Stimulated activated CD4-positive, alpha-beta T cell treated with anti-CD3 and anti-CD28 coated beads, Interleukin-12 subunit alpha, Interleukin-12 subunit beta, amount 100 ng/mL, for 4 hours (primary cell): ENCODE data around the gene FBRSL1.

Experiments used
- DNase-seq: peaks from one replicate; pipeline ENCODE4 v3.0.0-alpha.2; 2020

The FBRSL1 gene

DNA sequence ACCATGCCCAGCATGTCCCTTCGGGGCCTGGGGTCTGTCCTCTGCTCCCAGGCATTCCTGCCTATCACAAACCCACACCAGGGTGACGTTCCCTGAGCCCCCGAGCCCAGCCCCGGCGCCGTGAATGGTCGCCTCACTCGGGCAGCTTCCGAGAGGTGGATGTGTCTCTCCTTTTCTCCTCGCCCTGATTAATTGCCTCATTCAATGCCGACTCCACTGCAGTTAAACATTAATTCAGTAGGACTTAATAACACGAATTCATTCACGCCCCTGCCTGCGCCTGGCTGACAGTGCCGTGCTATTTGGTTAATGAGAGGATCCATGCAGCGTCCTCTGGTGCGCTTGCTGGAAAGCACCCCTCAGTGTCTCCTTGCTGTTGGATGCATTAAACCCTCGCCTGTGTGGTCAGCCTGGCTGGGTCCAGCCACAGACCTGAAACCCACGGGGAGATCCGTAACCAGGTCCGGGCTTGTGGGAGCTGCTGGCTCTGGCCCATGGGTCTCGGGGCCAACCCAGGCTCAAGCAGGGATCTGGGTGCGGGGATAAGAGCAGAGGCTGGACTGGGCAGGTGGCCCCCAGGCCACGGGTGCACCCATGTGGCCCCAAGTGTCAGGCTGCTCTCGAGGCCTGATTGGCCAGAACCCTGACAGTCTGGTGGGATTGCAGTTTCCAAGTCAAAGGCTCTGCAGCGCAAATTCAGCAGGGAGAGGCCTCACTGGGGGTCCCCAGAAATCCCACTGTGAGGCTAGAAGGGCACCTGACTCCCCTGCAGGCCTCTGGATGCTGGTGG lies 55.4 kb downstream of the FBRSL1 start:
- no peak for DNase-seq

DNA sequence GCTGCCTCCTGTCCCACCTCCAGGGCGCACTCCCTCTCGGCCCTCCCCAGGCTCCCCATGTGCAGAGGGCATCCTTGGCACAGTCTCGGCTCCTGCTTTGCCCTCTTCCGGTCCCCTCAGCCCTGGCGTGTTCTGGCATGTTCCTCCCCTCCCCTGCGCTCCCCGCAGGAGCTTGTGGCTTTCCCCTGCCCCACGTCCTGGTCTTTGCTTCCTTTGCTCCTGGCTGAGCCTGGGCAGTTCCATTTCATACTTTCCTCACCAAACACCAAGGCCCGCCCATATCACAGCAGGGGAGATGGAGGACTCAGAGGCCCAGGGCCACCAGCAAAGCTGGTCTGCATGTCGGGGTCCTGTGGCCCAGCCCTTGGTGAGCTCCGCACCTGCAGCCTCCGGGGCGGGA lies 56.0 kb downstream of the FBRSL1 start:
- DNase-seq: no peak

DNA sequence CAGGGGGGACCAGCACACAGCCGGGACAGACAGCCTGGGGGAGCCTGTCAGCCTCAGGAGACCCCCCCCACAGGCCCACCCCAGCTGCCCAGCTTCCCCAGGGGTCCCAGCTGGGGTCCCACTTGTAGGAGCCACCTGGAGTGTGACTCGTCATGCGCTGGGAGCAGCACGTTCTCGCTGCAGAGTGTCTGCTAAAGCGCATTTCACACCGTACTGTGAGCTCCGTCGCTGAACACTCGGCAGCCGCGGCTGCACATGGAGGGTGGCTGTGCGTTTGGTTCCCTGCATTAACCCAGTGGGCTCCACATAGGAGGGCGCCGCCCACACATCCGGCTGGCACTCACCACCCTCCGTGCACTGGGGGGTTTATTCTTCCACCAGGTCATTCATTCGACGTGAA lies 56.7 kb downstream of the FBRSL1 start:
- no peak for DNase-seq

DNA sequence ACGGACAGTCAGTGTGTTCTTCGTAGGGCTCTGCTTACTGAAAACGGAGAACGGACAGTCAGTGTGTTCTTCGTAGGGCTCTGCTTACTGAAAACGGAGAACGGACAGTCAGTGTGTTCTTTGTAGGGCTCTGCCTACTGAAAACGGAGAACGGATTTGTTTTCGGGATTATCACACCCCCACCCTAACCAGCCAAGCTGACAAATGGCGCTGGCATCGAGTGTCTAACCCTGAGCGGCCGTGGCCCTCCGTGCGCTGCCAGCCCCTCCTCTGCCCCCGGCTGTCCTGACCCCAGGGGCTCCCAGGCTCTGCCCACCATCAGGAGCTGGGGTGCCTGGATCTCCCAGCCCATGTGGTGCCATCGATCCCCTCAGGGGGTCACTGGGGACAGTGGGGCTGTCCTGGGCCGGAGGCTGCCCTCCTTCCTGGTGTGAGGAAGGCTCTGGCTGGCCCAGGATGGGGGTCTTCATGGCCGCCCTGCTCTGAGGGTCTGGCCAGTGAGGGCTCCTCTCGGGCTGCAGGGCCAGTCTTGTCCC lies 57.3 kb downstream of the FBRSL1 start:
- no peak for DNase-seq

DNA sequence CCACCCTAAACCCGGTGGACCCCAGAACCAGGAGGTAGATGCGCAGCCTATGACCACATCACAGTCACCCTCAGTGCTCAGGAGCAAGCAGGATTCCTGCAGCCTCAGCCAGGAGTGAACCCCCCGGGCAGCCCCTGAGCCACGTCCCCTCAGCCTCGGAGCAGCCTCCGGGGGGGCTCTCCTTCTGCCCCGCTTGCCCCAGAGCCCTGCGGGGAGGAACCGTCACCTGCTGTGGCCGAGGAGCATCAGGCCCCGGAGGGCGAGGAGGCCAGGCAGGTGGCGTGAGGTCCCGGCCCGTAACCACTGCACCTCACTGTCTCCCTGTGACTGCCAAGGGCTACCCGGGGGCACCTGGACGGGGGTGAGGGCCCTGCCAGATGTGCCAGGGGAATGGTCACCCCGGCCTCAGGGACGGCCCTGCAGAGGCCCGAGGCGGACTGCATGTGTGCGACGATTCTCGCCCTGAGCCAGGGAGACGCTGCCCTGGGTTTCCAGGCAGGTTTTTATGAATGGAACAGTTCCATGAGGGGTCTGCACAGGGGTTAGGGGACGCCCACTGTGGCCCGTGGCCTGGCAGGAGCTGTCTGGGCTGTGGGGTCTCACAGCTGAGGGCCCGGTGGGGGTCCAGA lies 58.6 kb downstream of the FBRSL1 start:
- no peak for DNase-seq

DNA sequence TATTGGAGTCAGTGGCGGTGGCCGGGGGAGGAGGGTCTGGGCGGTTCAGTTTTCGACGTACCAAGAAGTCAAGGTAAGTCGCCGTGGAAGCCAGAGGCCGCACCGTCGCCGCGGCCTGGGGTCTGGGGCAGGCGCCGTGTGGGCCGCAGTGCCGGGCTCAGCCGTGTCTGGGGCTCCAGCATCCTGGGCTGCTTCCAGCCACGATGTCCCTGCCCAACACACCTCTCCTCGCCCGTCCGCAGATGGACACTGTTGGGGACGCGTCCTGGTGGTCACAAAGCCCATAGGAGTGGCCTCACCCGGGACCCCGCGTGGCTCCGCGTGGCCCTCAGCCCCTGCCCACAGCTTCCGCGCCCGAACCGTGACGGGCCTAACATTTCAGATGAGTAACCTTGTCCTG lies 59.1 kb downstream of the FBRSL1 start:
- DNase-seq: no peak

DNA sequence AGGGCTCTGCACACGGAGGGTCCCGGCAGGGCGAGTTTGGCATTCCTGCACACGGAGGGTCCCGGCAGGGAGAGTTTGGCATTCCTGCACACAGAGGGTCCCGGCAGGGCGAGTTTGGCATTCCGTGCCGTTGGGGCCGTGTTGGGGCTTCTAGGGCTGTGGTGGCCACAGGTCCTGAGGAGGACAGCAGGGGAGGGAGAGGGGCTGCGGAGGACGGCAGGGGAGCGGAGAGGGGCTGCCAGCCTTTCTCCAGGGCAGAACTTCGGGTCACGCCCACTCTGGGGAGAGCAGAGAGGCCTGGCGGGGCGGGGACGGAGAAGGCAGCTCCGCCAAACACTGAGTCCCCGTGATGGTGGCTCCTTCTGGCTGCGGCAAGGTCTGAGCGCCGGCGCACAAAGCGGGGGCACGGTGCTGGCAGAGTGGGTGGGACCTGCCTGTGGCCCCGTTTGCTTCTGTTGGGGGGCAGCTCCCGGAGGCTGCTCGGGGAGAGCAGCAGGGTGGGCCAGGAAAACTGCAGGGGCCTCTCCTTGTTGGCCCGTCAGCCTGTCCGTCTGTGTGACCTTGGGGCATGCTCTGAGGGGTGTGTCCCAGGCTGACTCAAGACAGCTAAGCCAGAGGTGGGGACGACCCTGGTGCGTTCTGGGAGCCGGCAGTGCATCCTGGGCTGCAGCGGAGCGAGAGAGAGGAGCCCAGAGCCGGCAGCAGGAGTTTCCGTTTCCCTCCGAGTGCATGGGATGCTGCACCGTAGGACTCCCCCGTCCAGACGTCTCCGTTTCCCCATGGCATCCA lies 60.3 kb downstream of the FBRSL1 start:
- DNase-seq: no peak

DNA sequence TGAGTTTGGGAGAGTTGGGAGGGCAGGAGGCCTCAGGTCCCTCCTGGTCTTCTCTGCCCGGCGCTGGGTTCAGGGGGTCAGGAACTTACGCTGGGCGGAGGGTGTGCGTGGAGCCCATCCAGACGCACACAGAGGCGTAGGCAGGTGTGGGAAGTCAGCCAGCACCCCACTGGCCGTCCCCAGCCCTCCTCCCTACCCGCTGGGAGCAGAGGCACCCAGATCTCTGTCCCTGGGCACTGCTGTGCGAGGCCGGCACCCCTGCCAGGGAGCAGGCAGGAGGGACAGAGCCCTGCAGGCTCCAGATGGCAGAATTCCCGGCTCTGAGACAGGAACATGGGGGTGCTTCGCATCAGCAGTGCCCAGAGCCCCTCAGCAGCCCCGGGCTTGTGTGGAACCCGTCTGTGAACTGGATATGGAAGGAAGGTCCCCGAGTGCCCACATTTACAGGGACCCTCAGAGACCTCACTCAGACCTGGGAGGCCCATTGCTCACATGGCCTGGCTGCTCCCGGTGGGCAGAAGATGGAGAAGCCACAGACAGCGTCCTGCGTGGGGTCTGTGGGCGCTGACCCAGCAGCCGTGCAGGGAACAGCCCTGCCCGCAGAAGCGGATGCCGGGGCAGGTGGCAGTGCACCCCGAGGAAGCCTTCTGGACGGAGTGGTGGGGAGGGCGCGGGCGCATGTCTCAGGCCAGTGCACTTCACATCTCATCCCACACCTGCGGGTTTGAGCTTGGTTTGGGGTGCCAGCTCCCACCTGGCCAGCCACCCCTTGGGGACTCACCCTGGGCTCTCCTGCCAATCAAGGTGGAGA lies 61.1 kb downstream of the FBRSL1 start:
- DNase-seq: no peak

DNA sequence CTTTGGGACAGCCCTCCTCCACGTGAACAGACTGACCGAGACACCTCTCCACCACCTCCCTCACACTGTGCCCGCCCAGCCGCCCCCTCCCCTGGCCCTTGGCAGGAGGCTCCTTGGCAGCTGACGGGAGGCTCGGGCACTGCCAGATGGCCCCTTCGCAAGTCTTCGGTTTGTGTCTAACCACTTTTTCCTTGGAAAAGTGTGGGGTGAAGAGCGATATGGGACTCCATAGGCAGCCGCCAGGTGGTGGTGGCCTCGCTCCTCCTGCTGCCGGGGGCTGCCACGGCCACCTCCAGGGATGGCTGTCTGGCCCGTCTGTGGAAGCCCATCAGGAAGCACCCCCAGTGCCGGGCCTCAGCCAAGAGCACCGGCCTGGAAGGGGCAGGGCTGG lies 61.7 kb downstream of the FBRSL1 start:
- no peak for DNase-seq

DNA sequence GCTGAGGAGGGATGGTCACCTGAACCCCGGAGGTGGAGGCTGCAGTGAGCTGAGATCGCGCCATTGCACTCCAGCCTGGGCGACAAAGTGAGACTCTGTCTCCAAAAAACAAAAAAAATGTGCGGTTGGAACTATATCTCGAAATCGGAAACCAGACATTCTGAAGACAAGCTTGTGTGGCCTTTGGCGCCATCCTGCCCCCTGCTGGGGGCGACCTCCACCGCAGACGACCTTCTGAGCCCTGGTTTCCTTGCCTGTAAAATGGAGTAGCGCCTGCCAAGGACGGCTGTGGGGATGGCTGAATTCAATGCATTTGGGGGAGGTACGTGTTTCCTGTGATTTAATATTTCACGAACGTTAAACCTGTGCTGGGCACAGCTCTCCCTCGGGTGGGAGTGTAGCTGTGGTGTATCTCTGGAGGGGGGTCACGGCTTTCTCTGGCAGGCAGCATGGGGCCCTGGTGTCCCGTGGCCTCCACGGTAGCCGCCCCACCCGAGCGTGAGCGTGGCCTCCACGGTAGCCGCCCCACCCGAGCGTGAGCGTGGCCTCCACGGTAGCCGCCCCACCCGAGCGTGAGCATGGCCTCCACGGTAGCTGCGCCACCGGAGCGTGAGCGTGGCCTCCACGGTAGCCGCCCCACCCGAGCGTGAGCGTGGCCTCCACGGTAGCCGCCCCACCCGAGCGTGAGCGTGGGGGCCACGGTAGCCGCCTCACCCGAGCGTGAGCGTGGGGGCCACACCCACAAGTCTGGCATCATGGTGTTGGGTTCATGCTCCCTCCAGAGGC lies 65.1 kb downstream of the FBRSL1 start:
- no peak for DNase-seq

DNA sequence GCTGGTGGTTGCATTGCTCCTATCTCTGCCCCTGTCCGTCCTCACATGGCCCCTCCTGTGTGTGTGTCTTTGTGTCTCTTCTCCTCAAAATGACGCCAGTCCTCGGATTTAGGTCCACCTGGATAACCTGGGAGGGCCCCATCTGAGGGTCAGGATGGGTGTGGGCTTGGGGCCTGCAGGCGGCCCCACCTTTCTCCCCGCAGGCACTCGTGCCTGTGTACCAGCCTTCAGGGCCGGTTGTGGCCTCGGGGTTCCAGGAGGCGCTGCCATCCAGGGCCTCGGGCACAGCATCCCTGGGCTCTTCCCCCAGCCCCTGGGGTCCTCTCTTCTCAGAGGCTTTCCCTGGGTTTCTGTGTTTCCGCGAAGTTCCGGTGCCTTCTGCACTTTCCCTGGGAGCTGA lies 65.7 kb downstream of the FBRSL1 start:
- no peak for DNase-seq

DNA sequence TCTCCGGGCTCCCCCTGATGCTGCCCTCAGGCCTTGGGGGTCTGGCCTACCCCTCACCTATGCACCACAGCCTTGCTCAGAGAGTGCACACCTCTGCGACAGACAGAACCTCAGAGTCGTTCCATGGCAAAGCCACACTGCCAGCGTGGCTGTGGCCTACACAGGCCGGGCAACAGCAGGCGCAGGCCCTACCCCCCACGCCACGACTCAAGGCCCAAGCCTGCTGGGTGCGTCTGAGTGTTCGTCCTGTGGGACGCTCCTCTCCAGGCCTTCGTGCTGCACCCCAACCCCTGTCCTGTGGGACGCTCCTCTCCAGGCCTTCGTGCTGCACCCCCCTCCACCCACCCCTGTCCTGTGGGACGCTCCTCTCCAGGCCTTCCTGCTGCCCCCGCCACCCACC lies 66.3 kb downstream of the FBRSL1 start:
- DNase-seq: no peak

DNA sequence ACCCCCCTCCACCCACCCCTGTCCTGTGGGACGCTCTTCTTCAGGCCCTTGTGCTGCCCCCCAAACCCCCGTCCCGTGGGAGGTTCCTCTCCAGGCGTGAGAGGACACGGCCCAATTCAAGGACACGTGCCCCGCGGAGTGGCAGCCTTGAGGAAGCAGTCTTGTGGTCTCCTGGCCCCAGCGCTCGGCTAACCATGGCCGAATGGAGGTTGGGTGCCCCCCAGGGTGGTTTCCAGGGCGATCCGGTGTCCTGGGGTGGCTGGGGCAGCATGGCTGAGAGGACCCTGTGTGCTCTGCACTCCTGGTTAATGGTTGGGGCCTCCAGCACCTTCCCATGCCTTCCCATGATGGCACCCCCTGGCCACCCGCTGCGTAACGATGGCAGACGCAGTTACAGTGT lies 66.8 kb downstream of the FBRSL1 start:
- no peak for DNase-seq

DNA sequence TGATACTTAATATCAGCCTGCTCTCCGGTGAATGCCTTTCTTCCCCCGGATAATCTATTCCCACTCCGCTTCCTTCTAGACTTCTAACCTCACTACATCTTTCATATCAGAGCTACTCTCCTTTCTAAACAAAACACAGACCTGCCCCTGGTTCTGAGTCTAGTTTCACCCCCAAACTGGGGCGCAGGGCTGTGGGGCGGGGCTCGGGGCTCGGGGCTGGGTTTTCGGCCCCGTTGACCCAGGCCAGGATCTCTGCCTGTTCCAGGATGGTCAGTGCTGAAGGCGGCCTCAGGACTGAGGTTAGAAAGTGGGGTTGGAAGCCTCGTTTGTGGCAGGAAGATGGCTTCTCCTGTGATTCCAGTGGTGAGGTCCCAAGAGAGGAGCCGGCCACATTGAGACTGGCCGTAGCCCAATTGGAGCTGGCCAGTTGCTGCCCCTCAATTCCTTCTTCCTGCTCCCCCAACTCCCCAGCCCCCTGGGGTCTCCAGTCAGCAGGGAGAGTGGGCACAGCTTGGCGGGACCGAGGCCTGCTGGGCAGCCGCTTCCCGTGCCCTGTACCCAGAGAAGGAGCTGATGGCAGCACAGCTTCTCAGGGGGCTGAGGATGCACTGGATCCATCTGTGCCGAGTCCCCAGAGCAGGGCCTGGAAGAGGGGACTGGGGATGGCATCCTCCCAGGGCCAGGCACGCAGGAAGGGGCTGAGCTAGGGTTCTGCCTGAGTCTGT lies 67.5 kb downstream of the FBRSL1 start:
- no peak for DNase-seq

DNA sequence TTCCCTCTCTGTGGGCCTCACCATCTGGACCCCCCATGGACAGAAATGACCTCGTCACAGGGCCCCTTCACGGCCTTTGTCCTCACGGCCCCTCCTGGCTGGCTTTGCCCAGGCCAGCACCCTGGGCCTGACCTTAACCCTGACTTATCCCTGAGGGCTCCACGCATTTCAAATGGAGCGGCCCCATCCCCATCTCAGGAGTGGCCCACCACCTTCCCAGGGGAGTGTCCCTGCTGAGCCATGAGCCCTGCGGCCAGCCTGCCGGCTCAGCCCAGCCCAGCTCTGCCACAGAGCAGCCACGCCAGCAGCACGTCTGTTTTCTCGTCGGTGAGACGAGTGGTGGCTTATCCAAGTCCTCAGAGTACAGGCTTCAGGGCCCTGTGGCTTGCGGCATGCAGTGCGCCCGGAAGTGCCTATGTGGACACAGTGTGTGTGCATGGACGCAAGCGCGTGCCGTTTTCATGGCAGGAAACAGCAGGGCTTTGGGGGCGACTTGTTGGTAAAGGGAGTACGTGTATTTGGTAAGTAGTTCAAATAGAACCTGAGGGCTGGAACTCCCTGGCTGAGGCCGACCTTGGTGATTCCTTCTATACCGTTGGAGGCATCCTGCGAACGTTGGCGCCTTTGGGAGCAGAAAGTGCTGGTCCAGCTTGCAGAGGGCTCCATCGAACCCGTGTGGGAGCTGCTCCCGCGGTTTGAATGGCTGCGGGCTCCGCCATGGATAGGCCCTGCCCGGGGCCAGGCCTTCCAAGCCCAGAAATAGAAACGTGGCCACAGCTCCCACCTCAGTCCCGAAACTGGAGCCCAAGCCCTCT lies 68.3 kb downstream of the FBRSL1 start:
- no peak for DNase-seq

DNA sequence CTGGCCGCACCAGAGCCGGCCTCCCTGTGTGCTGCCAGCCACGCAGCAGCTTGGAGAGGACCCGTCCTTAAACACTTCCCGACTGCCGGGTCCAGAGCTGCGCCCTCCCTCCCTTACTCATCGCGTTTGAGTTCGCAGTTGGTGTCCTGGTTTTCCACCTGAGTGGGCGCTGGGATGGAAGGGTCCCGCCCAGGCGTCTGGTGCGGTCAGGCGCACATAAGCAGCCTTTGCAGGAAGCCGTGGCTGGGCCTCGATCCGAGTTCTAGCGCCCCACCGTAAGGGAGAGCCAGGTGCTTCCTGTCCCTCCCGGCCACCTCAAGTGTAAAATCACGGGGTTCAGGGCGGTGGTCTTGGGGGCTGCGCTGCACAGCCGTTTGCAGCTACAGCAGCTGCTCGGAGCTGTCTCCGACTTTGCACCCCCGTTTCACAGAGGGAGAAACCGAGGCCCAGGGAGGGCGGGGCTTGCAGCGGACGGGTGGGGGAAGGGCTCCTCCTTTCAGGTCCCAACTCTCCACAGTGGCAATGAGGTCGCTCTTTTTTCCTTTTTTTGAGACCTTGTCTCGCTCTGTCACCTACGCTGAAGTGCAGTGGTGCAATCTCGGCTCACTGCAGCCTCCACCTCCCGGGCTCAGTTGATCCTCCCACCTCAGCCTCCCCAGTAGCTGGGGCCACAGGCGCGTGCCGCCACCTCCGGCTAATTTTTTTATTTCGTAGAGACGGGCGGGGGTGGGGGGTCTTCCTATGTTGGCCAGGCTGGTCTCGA lies 69.1 kb downstream of the FBRSL1 start:
- no peak for DNase-seq

DNA sequence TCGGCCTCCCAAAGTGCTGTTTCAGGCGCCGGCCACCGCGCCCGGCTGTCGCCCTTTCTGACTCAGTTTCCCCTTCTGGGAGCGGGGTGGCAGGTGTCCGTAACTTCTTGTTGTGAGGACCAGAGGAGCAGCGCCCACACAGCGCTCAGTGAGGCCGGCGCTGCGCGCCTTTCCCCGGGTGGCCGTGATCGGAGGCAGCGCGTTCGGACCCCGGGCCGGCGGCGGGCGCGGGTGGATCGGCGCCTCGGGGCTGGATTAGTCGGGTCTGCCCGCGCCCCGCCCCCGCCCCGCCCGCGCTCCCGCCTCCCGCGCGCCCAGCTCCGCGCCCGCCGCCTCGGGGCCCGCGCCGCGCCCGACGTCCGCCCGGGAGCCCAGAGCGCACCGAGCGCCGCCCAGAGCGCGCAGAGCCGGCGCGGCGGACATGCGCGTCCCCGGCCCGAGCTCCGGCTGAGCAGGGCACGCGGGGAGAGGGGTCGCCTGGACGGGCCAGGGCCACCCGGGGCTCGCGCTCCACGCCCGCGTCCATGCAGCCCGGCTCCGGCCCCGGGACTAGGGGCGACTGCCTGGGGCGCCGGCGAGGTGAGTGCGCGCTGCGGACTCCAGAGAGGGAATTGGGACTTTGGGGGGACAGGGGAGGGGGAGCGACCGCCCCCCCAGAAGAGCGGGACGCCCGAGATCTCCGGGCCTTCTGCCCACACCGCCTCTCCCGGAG lies 69.9 kb downstream of the FBRSL1 start:
- DNase-seq: peak; percentile 59

DNA sequence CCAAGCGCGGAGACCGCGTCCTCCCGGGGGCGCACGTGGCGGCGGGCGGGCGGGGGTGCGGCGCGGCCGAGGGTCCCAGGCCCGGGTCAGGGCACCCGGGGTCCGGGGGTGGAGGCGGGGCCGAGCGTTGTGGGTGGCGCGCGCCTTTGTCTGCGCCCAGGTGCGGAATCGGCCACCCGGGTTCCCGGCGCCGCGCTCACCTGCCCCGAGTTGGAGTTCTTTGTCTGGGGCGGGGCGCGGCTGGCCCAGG lies 70.3 kb downstream of the FBRSL1 start:
- peak; percentile 38 for DNase-seq
